ENCODE results near the gene TBX6.

DNA sequence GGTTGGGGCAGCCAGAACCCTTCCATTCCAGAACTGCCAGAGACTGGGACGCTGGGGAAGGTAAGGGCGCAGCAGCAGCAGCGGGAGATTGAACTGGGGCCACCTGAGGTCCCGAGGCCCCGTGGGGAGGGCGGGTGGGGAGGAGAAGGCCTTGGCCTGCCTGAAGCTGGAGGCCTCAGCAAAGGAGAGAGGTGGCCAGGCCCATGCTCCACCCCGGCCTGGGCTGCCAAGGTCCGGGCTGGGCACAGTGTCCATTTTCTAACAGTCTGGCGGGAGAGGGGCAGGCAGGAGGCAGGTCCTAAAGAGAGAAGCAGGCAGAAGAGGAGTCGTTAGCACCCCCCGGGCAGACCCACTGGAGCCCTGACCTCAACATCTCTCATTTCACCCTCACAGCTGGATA is 22.7 kb upstream of the TBX6 start:
- TF ChIP-seq POLR2A (IDR thresholded peaks at IDR 0.05), result no peak
- TF ChIP-seq POLR2AphosphoS5 (IDR thresholded peaks at IDR 0.05), result no peak
- TF ChIP-seq, protein P1, sequence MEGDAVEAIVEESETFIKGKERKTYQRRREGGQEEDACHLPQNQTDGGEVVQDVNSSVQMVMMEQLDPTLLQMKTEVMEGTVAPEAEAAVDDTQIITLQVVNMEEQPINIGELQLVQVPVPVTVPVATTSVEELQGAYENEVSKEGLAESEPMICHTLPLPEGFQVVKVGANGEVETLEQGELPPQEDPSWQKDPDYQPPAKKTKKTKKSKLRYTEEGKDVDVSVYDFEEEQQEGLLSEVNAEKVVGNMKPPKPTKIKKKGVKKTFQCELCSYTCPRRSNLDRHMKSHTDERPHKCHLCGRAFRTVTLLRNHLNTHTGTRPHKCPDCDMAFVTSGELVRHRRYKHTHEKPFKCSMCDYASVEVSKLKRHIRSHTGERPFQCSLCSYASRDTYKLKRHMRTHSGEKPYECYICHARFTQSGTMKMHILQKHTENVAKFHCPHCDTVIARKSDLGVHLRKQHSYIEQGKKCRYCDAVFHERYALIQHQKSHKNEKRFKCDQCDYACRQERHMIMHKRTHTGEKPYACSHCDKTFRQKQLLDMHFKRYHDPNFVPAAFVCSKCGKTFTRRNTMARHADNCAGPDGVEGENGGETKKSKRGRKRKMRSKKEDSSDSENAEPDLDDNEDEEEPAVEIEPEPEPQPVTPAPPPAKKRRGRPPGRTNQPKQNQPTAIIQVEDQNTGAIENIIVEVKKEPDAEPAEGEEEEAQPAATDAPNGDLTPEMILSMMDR (IDR thresholded peaks at IDR 0.05), result no peak
- TF ChIP-seq EP300 (IDR thresholded peaks at IDR 0.05), result no peak

Data from sigmoid colon (tissue), 4 donors.